Effector memory CD4-positive, alpha-beta T cell (primary cell): Measurements from ENCODE around the gene RP9.

Experiments
- DNase-seq, 3 donors: peaks; one replicate each; pipeline ENCODE4 v3.0.0-alpha.2; 2020
- H3K27ac ChIP-seq: 2 replicates; pipeline ENCODE4 v1.7.0; 2013; ENCODE audit warnings: mild to moderate bottlenecking, low read length, moderate library complexity; ENCODE audit not compliant: insufficient read depth, poor library complexity, severe bottlenecking
- H3K27me3 ChIP-seq: replicated peaks from 2 replicates; pipeline ENCODE4 v1.7.0; 2013; ENCODE audit warnings: mild to moderate bottlenecking, low read length; ENCODE audit not compliant: insufficient read depth, control insufficient read depth, poor library complexity, severe bottlenecking
- H3K36me3 ChIP-seq: 2 replicates; pipeline ENCODE4 v1.7.0; 2013; ENCODE audit warnings: mild to moderate bottlenecking, low read length, moderate library complexity; ENCODE audit not compliant: control insufficient read depth, insufficient read depth
- H3K4me1 ChIP-seq: 2 replicates; pipeline ENCODE4 v1.7.0; 2013; ENCODE audit warnings: low read length, mild to moderate bottlenecking; ENCODE audit not compliant: control insufficient read depth, insufficient read depth, poor library complexity, severe bottlenecking
- H3K4me3 ChIP-seq: 2 replicates; pipeline ENCODE4 v1.7.0; 2013; ENCODE audit warnings: low read length, low read depth, mild to moderate bottlenecking; ENCODE audit not compliant: insufficient read depth, poor library complexity, severe bottlenecking
- H3K9me3 ChIP-seq: 2 replicates; pipeline ENCODE4 v1.7.0; 2013; ENCODE audit warnings: mild to moderate bottlenecking, low read length, moderate library complexity; ENCODE audit not compliant: control insufficient read depth

Gene RP9

DNA sequence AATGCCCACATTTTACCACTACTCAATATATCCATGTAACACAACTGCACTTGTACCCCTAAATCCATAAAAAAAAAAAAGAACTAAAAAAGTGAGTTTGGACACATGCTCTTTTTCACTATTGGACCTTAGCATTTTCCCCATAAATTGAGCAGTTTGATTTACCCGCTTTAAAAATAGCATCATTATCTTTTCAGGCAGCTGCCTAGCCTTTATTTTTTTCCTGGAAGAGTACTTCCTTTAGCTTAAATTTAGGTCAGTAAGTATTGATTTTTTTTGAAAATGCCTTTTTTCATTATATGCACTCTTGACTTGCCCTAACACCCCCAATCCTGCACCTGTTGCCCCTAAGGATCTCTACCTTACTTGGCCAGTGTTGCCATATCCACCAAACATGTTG, 41.3 kb downstream of the RP9 start:
- H3K9me3 ChIP-seq = peaks cover 9% of the 10 kb centered on the region
- H3K27ac ChIP-seq = no peak overlapping the region
- H3K4me3 ChIP-seq = no peak overlapping the region
- peaks cover 8% of the 10 kb centered on the region for H3K4me1 ChIP-seq
- no peaks in the 10 kb centered on the region for H3K36me3 ChIP-seq
- no peak for DNase-seq
- no peaks in the 10 kb centered on the region for H3K27me3 ChIP-seq

DNA sequence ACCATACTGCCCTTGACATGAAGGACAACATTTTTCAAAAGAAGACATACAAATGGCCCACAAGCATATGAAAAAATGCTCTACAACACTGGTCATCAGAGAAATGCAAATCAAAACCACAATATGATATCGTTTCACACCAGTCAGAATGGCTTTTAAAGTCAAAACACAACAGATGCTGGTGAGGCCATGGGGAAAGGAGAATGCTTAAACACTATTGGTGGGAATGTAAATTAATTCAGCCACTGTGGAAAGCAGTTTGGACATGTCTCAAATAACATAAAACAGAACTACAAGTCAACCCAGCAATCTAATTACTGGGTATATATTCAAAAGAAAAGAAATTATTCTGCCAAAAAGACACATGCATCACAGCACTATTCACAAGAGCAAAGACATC, 42.4 kb downstream of the RP9 start:
- Histone ChIP-seq H3K36me3 (no peaks in the 10 kb centered on the region), H3K27ac (no peak overlapping the region)
- DNase-seq = no peak

DNA sequence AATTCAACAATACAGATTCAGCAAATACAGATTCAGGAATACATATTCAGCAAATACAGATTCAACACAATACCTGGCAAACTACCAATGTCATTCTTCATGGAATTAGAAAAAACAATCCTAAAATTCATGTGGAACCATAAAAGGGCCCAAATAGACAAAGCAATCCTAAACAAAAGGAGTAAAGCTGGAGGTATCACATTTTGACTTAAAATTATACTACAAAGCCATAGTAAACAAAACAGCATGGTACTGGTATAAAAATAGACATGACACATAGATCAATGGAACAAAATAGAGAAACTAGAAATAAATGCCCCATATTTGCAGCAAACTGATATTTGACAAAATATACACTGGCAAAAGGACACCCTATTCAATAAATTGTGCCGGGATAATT, 43.2 kb downstream of the RP9 start:
- H3K9me3 ChIP-seq = peaks cover 9% of the 10 kb centered on the region
- no peaks in the 10 kb centered on the region for H3K36me3 ChIP-seq
- no peak overlapping the region for H3K27ac ChIP-seq
- DNase-seq = no peak
- H3K4me3 ChIP-seq = no peak overlapping the region
- no peaks in the 10 kb centered on the region for H3K27me3 ChIP-seq
- H3K4me1 ChIP-seq = peaks cover 11% of the 10 kb centered on the region

More for the DNA sequence above, 42.4 kb downstream of the RP9 start:
- Histone ChIP-seq H3K4me1 (peaks cover 8% of the 10 kb centered on the region), H3K27me3 (no peaks in the 10 kb centered on the region), H3K4me3 (no peak overlapping the region), H3K9me3 (peaks cover 9% of the 10 kb centered on the region)

DNA sequence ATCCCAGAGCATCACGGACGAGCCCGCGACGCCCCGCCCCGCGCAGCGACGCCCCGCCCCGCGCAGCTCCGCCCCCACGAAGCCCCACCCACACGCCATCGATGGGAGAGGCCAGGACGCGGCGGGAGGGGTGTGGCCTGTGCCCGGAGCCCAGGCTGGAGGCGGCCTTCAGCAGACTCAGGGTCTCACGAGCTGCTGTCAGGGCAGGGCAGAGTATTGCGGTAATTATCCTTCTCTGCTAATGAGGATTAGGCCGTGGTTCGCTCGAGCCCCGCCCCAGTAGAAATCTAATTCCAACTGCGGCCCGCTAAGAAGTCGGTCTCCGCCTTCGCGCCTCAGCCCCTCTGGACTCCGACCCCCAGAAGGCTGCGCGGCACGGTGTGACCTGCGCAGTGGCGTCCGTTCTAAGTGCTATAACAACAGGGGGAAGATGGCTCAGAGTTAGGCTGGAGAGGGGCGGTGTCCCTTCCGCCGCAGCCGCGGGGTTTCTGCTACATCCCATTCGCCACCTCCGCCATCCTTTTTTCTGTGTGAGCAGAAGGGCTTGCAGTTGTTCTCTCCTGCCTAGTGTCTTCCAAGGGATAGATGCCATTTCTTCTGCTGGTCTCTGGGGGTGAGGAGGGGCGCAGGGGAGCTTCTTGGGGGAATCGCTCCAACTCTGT, 46.3 kb downstream of the RP9 start:
- Histone ChIP-seq H3K4me1 (peaks cover 17% of the 10 kb centered on the region), H3K27ac (peak overlapping the region; percentile 79), H3K27me3 (no peaks in the 10 kb centered on the region), H3K4me3 (peak overlapping the region; percentile 96), H3K36me3 (no peaks in the 10 kb centered on the region), H3K9me3 (no peaks in the 10 kb centered on the region)
- peak; percentile 86 to 89 (median 87) for DNase-seq

DNA sequence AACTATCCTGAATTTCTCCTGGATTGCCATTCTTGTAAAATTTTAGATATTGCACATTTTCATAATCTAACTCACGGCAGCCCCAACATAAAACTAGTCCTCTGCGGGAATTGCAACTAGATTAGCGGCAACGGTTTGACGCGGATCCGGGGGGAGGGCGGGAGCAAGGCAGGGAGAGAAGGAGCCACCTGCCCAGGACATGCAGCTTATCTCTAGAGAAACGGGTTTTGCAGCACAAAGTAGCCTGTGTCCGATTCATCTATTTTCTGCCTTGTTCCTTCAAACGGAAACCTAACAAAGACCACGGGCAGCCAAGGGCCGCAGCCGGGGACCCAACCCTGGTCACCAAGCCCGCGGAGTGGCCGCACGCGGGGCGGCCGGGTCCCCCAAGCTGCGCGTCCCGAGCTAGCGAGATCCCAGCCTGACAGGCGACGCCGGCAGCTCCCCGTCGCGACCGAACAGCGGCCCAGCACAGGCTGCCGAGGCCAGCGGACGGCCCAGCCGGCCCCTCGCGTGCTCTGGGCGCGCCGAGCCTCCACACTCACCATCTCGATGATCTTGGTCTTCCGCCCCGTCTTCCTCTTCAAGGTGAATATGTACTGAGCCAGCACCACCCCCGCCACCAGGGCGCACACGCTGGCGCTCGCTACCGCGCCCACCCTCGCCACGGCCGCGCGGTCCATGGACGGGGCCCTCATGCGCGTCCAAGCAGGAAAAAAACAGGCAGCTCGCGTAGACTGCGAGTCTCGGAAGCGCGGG, 47.0 kb downstream of the RP9 start, which contains the start of gene NT5C3A:
Gene NT5C3A, minus strand, starts transcription at position 754 of the 759 bp plus-strand sequence. Its CDS starts 71 bp downstream, at position 683.
- peak in 1 of 3 donors; percentile 19 for DNase-seq
- H3K27me3 ChIP-seq = no peaks in the 10 kb centered on the region
- peak within 1 kb of the TSS; percentile 96 for H3K4me3 ChIP-seq
- H3K9me3 ChIP-seq = no peaks in the 10 kb centered on the region
- H3K4me1 ChIP-seq = peaks cover 17% of the 10 kb centered on the region
- peak within 1 kb of the TSS; percentile 79 for H3K27ac ChIP-seq
- H3K36me3 ChIP-seq = no peaks in the 10 kb centered on the region

DNA sequence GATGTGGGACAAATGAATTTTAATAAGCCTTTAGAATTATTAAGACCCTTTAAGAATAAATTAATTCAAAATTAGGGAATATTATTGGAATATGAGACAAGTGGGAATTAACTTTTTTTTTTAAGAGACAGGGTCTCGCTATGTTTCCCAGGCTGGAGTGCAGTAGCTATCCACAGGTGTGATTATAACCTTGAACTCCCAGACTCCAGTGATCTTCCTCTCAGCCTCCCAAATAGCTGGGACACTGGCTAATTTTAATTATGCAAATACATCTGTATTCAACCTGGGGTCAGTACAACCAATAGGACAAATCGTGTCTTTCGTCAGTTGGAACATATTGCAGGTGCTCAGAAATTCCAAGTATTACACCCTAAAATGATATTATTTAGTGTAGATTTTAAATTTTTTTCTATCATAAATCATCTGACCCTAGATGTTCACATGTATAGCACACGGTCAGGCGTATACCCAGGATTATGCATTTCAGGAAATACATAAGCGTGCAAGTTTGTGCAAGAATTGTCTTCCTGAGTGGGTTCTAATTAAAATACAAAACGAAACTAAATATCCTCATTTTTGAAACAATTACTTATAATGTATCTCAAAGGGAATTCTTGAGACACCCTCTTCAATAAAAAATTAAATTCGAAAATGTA, 47.8 kb downstream of the RP9 start:
- no peak for DNase-seq
- H3K4me1 ChIP-seq = peaks cover 17% of the 10 kb centered on the region
- H3K4me3 ChIP-seq = peak overlapping the region; percentile 96
- H3K36me3 ChIP-seq = no peaks in the 10 kb centered on the region
- H3K27me3 ChIP-seq = no peaks in the 10 kb centered on the region
- H3K9me3 ChIP-seq = no peaks in the 10 kb centered on the region
- peak overlapping the region; percentile 79 for H3K27ac ChIP-seq

DNA sequence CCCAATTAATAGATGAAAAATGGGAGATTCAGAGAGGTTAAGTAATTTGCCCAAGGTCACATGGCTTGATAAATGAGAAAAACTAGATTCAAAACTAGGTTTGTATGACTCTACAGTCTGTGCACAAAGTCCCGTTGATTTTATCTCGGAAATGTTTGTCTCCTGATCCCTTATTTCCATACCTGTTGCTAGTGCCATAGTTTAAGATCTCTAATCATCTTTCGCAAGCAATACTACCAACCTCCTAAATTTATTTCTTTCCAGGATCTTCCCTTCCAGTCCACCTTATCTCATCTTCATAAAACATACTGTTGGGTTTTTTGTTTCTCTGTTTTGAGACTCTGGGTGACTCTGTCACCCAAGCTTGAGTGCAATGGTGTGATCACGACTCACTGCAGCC, 49.6 kb downstream of the RP9 start:
- DNase-seq = no peak
- Histone ChIP-seq H3K27ac (no peak overlapping the region), H3K4me1 (peaks cover 19% of the 10 kb centered on the region), H3K9me3 (no peaks in the 10 kb centered on the region), H3K36me3 (no peaks in the 10 kb centered on the region), H3K27me3 (no peaks in the 10 kb centered on the region), H3K4me3 (no peak overlapping the region)

DNA sequence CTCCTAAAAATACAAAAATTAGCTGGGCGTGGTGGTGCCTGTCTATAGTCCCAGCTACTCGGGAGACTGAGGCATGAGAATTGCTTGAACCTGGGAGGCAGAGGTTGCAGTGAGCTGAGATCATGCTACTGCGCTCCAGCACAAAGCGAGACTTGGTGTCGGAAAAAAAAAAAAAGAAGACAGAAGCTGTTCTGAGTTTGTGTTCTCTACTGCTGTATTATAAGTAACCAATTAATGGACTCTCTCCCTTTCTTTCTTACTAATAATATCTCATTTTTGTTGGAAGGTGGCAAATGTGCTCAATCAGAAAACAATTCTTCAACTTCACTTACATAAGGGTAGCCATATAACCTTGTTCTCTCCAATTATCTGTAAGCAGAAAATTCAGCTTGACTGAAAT, 54.0 kb downstream of the RP9 start:
- Histone ChIP-seq H3K27ac (no peak overlapping the region), H3K9me3 (no peaks in the 10 kb centered on the region), H3K27me3 (no peaks in the 10 kb centered on the region), H3K4me1 (peaks cover 14% of the 10 kb centered on the region), H3K36me3 (no peaks in the 10 kb centered on the region), H3K4me3 (no peak overlapping the region)
- DNase-seq = no peak

DNA sequence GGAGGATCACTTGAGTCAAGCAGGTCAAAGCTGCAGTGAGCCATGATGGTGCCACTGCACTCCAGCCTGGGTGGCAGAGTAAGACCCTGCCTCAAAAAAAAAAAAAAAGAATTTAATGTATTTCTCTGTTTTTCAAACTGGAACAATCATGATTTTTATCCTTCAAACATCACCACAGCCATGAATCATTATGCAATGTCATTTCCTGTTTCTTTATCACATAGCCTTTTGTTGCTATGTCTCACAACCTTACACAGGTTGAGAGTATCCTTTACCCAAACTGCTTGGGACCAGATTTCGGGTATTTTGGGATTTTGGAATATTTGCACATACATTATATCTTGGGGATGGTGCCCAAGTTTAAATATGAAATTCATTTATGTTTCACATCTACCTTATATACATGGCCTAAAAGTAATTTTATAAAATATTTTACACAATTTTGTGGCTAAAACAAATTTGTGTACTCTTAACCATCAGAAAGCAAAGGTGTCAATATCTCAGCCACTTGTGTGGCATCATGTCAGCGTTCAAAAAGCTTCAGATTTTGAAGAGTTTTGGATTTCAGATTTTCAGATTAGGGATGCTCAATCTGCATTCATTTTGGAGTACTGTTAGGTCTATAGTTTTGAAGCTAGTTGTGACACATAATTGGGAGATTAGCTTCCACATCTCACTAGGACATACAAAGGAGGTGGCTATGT, 54.8 kb downstream of the RP9 start:
- H3K27ac ChIP-seq = peak overlapping the region; percentile 37
- no peaks in the 10 kb centered on the region for H3K27me3 ChIP-seq
- no peak for DNase-seq
- H3K36me3 ChIP-seq = no peaks in the 10 kb centered on the region
- H3K4me3 ChIP-seq = no peak overlapping the region
- H3K4me1 ChIP-seq = peaks cover 13% of the 10 kb centered on the region
- no peaks in the 10 kb centered on the region for H3K9me3 ChIP-seq
